ES-I3 (cell line): Measurements from ENCODE around the gene NRF1.
"Not testable (repeated sequence)": the region's sequence is repeated elsewhere in the genome, so short reads cannot be mapped to it uniquely, and the experiment has no call there.

Source experiments
- H3K36me3 ChIP-seq: 2 replicates; pipeline ENCODE4 v1.6.1; 2013; ENCODE audit warnings: mild to moderate bottlenecking, low read length, control low read depth, moderate library complexity; ENCODE audit not compliant: insufficient read depth
- H3K4me1 ChIP-seq: 2 replicates; pipeline ENCODE4 v1.6.1; 2013; ENCODE audit warnings: mild to moderate bottlenecking, control low read depth, low read length; ENCODE audit not compliant: insufficient read depth
- H3K9ac ChIP-seq: 2 replicates; pipeline ENCODE4 v1.6.1; 2013; ENCODE audit warnings: low read depth, mild to moderate bottlenecking, low read length, moderate library complexity
- H3K9me3 ChIP-seq: 2 replicates; pipeline ENCODE4 v1.6.1; 2013; ENCODE audit warnings: mild to moderate bottlenecking, low read length, moderate library complexity; ENCODE audit not compliant: control insufficient read depth, insufficient read depth

Gene NRF1

DNA sequence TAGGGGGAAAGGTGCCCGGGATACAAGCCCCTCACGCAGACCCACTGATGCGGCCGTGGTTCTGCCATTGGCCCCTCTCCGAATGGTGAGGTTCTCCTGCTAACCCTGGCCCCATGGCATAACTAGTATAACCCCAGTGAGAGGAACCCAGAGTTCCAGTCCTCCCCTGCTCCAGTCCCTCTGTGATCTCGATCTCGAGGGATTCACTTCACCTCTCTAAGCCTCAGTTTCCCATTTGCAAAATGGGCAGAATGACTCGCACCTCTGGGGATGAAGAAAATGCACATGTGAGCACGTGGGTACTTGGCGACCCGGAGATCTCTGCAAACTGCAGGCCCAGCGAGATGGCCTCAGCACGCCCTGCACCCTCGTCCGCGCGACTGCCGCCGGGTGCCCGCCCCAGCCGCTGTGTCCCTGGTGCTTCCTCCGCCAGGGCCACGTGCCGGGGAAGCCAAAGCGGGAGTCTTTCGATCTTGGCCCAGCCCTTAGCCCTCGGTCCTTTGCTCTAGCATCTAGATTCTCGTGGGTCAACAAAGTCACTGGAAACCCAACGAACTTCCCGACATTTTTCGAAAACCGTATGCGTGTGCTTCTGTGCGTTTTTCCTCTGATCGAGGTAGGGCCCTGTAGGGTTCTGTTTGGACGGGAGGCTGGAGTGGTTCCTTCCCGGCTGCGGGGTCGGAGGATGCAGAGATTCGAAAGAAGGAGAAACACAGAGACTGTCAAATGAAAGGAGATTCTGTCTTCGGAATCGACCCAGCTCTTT is 171.5 kb downstream of the NRF1 start:
- Histone ChIP-seq H3K36me3 (no peaks in the 10 kb centered on the region), H3K4me1 (peaks cover 23% of the 10 kb centered on the region; the same call in 1 of the 2 replicates), H3K9me3 (no peaks in the 10 kb centered on the region; the same call in 1 of the 2 replicates), H3K9ac (no peak overlapping the region)

GRCh38 chr7:129783584-129783919 is 172.0 kb downstream of the NRF1 start:
- Histone ChIP-seq H3K4me1 (peaks cover 23% of the 10 kb centered on the region; the same call in 1 of the 2 replicates), H3K9me3 (no peaks in the 10 kb centered on the region; the same call in 1 of the 2 replicates), H3K36me3 (no peaks in the 10 kb centered on the region), H3K9ac (no peak overlapping the region)

DNA sequence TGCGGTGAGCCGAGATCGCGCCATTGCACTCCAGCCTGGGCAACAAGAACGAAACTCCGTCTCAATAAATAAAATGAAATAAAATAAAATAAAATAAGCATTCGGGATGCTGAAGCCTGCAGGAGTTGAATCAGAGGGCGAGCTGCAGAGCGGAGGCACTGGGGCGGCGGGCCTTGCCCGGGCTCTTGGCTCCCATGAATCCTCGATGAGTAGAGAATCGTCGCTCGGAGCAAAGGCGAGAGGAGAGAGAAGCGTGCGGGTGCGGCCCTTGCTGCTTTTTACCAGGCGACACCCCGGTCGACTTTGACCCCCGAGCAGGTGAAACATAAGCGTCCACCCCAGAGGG is 172.9 kb downstream of the NRF1 start:
- peaks cover 23% of the 10 kb centered on the region; the same call in 1 of the 2 replicates for H3K4me1 ChIP-seq
- peak overlapping the region; percentile 24; the same call in 1 of the 2 replicates for H3K9ac ChIP-seq
- H3K9me3 ChIP-seq, result no peaks in the 10 kb centered on the region
- H3K36me3 ChIP-seq, result no peaks in the 10 kb centered on the region

- Histone ChIP-seq H3K9ac (peak overlapping the region; percentile 42; the same call in 1 of the 2 replicates), H3K36me3 (no peaks in the 10 kb centered on the region), H3K4me1 (peaks cover 23% of the 10 kb centered on the region; the same call in 1 of the 2 replicates), H3K9me3 (no peaks in the 10 kb centered on the region)
Observed at GRCh38 chr7:129784783-129785684, 173.5 kb downstream of the NRF1 start.

GRCh38 chr7:129785685-129786514 is 174.4 kb downstream of the NRF1 start:
- Histone ChIP-seq H3K4me1 (peaks cover 23% of the 10 kb centered on the region; the same call in 1 of the 2 replicates), H3K9me3 (no peaks in the 10 kb centered on the region), H3K9ac (peak overlapping the region; percentile 42; the same call in 1 of the 2 replicates), H3K36me3 (no peaks in the 10 kb centered on the region)

- Histone ChIP-seq H3K4me1 (peaks cover 23% of the 10 kb centered on the region; the same call in 1 of the 2 replicates), H3K9me3 (no peaks in the 10 kb centered on the region), H3K9ac (no peak overlapping the region), H3K36me3 (no peaks in the 10 kb centered on the region)
Observed at GRCh38 chr7:129786825-129787563, 175.5 kb downstream of the NRF1 start.

DNA sequence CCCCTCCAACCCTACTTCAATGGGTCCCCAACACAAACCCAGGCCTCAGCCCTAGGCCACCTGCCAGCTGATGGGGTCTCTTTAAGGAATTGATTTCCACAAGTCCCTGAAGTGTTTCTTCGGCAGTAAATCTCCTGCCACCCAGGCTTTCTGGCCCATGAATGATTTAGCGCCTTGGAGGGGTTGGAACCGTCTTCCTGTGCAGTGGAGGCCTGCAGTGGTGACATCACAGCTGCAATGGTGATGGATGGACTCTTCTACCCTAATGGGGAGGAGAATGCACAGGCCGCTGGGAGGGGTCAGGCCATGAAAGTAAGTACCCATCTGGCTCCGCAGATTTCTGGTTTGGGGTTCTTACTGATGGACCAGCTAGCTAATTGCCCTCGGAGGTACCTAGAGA is 177.5 kb downstream of the NRF1 start:
- Histone ChIP-seq H3K9me3 (no peaks in the 10 kb centered on the region), H3K9ac (no peak overlapping the region), H3K4me1 (peaks cover 16% of the 10 kb centered on the region; the same call in 1 of the 2 replicates), H3K36me3 (no peaks in the 10 kb centered on the region)

DNA sequence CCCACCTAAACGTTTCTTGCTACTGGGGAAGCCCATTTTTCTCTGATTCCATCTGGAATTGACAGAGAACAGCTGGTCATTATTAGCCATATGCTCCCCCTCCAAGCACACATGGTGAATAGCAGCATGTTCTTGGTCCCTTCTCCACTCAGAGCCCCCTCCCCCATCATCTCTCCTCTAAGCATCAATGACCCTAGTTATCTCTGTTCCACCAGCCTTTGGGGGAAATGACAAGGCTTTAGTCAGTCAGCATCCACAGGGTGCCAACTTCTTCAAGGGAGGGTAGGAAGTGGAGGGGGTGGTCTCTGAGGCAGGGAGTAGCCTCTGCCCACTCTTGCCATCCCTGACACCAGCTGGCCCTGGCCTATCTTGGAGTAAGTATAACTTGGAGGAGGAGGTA is 178.1 kb downstream of the NRF1 start:
- Histone ChIP-seq H3K9ac (no peak overlapping the region), H3K4me1 (peaks cover 16% of the 10 kb centered on the region; the same call in 1 of the 2 replicates), H3K36me3 (no peaks in the 10 kb centered on the region), H3K9me3 (no peaks in the 10 kb centered on the region)

GRCh38 chr7:129790136-129790535 is 178.6 kb downstream of the NRF1 start:
- Histone ChIP-seq H3K9ac (no peak overlapping the region), H3K9me3 (no peaks in the 10 kb centered on the region), H3K4me1 (peaks cover 13% of the 10 kb centered on the region; the same call in 1 of the 2 replicates), H3K36me3 (no peaks in the 10 kb centered on the region)

- H3K9ac ChIP-seq, result no peak overlapping the region
- H3K36me3 ChIP-seq, result no peaks in the 10 kb centered on the region
- no peaks in the 10 kb centered on the region for H3K9me3 ChIP-seq
- peaks cover 4% of the 10 kb centered on the region; the same call in 1 of the 2 replicates for H3K4me1 ChIP-seq
Observed at GRCh38 chr7:129792721-129793120, 181.2 kb downstream of the NRF1 start.

DNA sequence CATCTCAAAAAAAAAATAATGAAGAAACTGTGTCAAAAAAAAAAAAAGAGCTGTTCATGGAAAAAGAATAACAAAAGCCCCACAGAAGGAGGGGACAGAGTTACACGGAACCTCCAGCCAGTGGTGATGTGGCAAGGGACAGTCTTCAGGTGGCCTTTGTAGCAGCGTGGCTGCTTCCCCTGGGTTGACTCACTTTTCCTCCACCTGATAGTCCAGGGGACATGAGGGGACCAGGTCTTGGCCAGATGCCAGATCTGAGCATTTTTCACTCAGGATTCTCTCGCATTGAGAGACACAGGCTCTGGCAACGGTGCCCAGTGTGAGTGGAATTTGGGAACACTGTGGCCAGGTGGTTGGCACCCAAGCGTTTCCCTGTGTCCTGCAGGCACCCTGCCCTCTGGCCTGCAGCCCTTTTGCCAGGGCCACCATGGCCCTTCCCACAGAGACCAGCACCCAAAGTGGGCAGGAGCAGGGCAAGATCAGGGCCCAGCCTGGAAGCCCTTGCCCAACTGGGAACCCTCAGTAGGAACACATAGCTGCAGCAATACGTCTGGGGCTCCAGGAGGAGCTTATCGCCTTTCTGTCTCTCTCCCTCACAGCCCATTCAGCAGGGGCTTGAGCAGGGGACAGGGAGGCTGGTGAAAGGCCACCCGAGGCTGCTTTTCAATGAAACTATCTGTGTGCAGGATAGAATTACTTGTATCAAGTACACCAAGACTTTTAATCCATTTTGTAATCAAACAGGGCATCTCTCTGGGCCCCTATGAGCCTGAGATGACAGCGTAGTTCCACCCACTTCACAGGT is 182.2 kb downstream of the NRF1 start:
- no peak overlapping the region for H3K9ac ChIP-seq

GRCh38 chr7:129794461-129794860 is 182.9 kb downstream of the NRF1 start:
- not testable (repeated sequence) for H3K9me3 ChIP-seq, H3K4me1 ChIP-seq, H3K9ac ChIP-seq, H3K36me3 ChIP-seq

More for the DNA sequence above, 182.2 kb downstream of the NRF1 start:
- Histone ChIP-seq H3K9me3 (no peaks in the 10 kb centered on the region), H3K36me3 (no peaks in the 10 kb centered on the region), H3K4me1 (peaks cover 7% of the 10 kb centered on the region; the same call in 1 of the 2 replicates)
